Ovary (tissue), 3 donors: ENCODE results near the gene TANC1.

Experiments used
- CTCF ChIP-seq, 3 donors: fragments of 450-650 bp in 2 of 3; fragments of 200-600 bp in 1 of 3; IDR thresholded peaks; one replicate each; pipeline versions ENCODE4 v1.5.1 to v1.8.0; 2016 to 2022; ENCODE audit warnings: antibody characterized with exemption in 3 of 3, mild to moderate bottlenecking in 1 of 3
- POLR2A ChIP-seq: fragments of 450-650 bp; IDR thresholded peaks from one replicate; pipeline ENCODE4 v1.6.1; 2017; ENCODE audit warnings: antibody characterized with exemption, mild to moderate bottlenecking, moderate library complexity
- donor health status: DM: no; HTN: no; CAD: no.

GRCh38 chr2:159108181-159108893 lies 139.9 kb downstream of the TANC1 start:
- no peak for TF ChIP-seq POLR2A
- TF ChIP-seq CTCF (IDR thresholded peaks at IDR 0.05) = no peak
